ENCODE measurements around the gene CERS6. TPM values are rescaled to one million over a fixed set of nuclear protein-coding genes. Genes with fewer than 3 reads are reported as not detected.

The CERS6 gene
- total and polyA plus RNA-seq, 2 of the 8 experiments (the other 6 are each of a cell fraction or from before 2014, with no cell fraction given), result 6.8 to 28.2 TPM

- H2AFZ ChIP-seq (ENCODE audit: low read length), result no peak overlapping the region
- H3K4ac ChIP-seq (replicated peaks; ENCODE audit: insufficient read length, low read depth, low read length), result no peak overlapping the region
- H3K4me1 ChIP-seq (replicated peaks in 1 of 4; ENCODE audit: control insufficient read depth in 3 of 4, insufficient read depth in 4 of 4, low read length in 3 of 4), result peaks cover 2 to 5% (median 4%) of the 10 kb centered on the region in 4 experiments
- no peaks in the 10 kb centered on the region for H4K20me1 ChIP-seq (replicated peaks in 1 of 2; ENCODE audit: control insufficient read depth in 1 of 2, insufficient read depth in 2 of 2, low read length in 2 of 2)
- DNase-seq (ENCODE audit: low read depth in 1 of 2, low spot score in 2 of 2), result no peak
- H2BK120ac ChIP-seq (replicated peaks; ENCODE audit: low read depth, low read length), result no peak overlapping the region
- H3K79me2 ChIP-seq (ENCODE audit: control insufficient read depth in 1 of 2, insufficient read depth in 2 of 2, low read length in 2 of 2), result peaks cover 0 to 11% of the 10 kb centered on the region in 2 experiments; a peak in 2 of 4 replicates
- no peak overlapping the region for H2BK5ac ChIP-seq (ENCODE audit: low read depth, low read length)
- H3K4me3 ChIP-seq (ENCODE audit: extremely low read depth in 1 of 4, insufficient read depth in 2 of 4, low read depth in 3 of 4, low read length in 4 of 4), result no peak overlapping the region
- no peak overlapping the region for H2BK15ac ChIP-seq (ENCODE audit: low read length)
- no peak for FAIRE-seq
- H3K9me3 ChIP-seq (ENCODE audit: insufficient read depth in 2 of 2, low read depth in 1 of 2, low read length in 1 of 2), result no peaks in the 10 kb centered on the region
- no peak overlapping the region for H3K56ac ChIP-seq (replicated peaks; ENCODE audit: insufficient read length, low read depth, low read length)
- no peak overlapping the region for H3K4me2 ChIP-seq (ENCODE audit: insufficient read depth in 1 of 2, low read depth in 2 of 2, low read length in 2 of 2)
- no peaks in the 10 kb centered on the region for H3K27me3 ChIP-seq (replicated peaks in 1 of 4; ENCODE audit: control insufficient read depth in 3 of 4, extremely low read depth in 1 of 4, insufficient read depth in 3 of 4, low read length in 3 of 4)
- H3K18ac ChIP-seq (ENCODE audit: extremely low read depth, low read length), result no peak overlapping the region
- no peaks in the 10 kb centered on the region for H3K36me3 ChIP-seq (ENCODE audit: control insufficient read depth in 2 of 4, insufficient read depth in 4 of 4, low read length in 3 of 4)
- ChIA-PET POLR2A (ENCODE audit: partially characterized antibody) (no interaction called here), CTCF (ENCODE audit: partially characterized antibody) (interaction anchor here (0.9 to 1.7 kb wide), 3 partner anchors 13 to 93 kb away, joined by 3 to 4 read pairs (median 3); no protein-coding TSS in a partner anchor)
- H2BK20ac ChIP-seq (ENCODE audit: low read length), result no peak overlapping the region
- H3K23ac ChIP-seq (ENCODE audit: insufficient read length), result no peak overlapping the region
- no peak for TF ChIP-seq PHF8 (conservative IDR thresholded peaks at IDR 0.05; ENCODE audit: low read depth, low read length)
- TF ChIP-seq TEAD4 (IDR thresholded peaks at IDR 0.05; ENCODE audit: low read depth, low read length), result no peak
- no peak for TF ChIP-seq SRF (IDR thresholded peaks at IDR 0.05; ENCODE audit: low read depth, low read length)
- TF ChIP-seq FOSL1 (IDR thresholded peaks at IDR 0.05; ENCODE audit: insufficient read depth, low read depth, low read length), result no peak
- TF ChIP-seq, protein P1, sequence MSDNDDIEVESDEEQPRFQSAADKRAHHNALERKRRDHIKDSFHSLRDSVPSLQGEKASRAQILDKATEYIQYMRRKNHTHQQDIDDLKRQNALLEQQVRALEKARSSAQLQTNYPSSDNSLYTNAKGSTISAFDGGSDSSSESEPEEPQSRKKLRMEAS (IDR thresholded peaks at IDR 0.05), result no peak
- no peaks in the 10 kb centered on the region for H3K23me2 ChIP-seq (ENCODE audit: low read depth, low read length)
- no peak overlapping the region for H2AK5ac ChIP-seq (ENCODE audit: low read depth, low read length)
- H3K79me1 ChIP-seq (ENCODE audit: low read depth, low read length), result peaks cover 2% of the 10 kb centered on the region; the same call in 1 of the 2 replicates
- H2BK12ac ChIP-seq (ENCODE audit: low read depth, low read length), result no peak overlapping the region
- H4K91ac ChIP-seq (replicated peaks; ENCODE audit: insufficient read length, low read length), result no peak overlapping the region
- no peak overlapping the region for H3K27ac ChIP-seq (ENCODE audit: low read depth, low read length)
- H3K9ac ChIP-seq (replicated peaks in 1 of 4; ENCODE audit: extremely low read depth in 1 of 4, low read depth in 3 of 4, low read length in 3 of 4), result no peak overlapping the region; a peak in 1 of 7 replicates
- no peak overlapping the region for H3K14ac ChIP-seq (ENCODE audit: insufficient read length)
- H4K8ac ChIP-seq (ENCODE audit: extremely low read depth, insufficient read depth, low read length), result no peak overlapping the region
- WGBS, 2 experiments (ENCODE audit: extremely low coverage in 1 of 2, insufficient coverage in 1 of 2, insufficient read length in 1 of 2, insufficient replicate concordance in 2 of 2, low coverage in 1 of 2, low lambda C conversion rate in 2 of 2, missing lambda C conversion rate in 1 of 2), result 86% methylated on average over 6 of the region's 6 CpGs; no CpG with 5 or more reads in 1 of the 2 experiments
- no peak overlapping the region for H4K5ac ChIP-seq (ENCODE audit: insufficient read length, low read depth, low read length)
Observed at GRCh38 chr2:168596881-168597655, 141.0 kb downstream of the CERS6 start.
